ENCODE results near the gene FGR.
"Not testable (repeated sequence)": the region's sequence is repeated elsewhere in the genome, so short reads cannot be mapped to it uniquely, and the experiment has no call there.

The FGR gene

GRCh38 chr1:27635396-27636142, 584 bp upstream of the FGR start:
- in situ Hi-C loops (cut with HindIII; ENCODE audit: low sequenced_read_pairs), result no loop called here

DNA sequence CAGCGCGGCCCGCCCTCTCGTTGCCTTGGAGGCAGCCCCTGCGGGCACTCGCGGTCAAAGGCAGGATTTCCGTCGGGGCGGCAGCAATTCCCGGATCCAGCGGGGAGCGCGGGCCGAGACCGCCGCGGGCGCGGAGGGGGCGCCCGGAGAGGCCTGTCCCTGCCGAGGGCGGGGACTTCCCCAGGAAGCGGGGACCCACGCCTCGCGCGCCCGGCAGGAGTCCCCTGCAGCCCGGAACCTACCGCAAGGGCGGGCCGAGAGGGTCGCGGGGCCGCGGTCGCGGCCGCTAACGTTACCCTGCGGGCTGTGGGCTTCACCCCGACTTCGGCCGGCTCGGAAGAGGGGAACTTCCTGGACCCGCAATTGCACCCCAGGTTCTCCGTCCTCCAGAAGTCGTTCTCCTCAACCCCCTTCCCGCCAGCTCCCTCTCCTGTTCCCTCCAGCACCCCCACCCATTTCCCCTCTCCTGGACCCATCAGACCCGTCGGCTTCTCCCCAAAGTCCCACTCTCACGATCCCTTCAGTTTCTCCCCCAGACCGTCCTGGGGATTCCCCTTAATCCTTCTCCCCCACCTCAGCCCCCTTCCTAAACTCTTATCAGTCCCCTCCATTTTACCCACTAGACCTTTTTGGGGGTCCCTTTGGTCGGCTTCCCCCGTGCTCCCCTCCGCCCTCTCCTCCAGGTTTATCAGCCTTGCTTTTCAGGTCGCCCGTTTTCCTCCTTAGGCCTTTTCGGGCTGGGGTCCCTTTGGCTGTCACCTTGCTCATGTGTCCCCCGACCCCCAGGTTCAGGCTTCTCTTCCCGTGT, 604 bp downstream of the FGR start:
- in situ Hi-C loops (cut with HindIII; ENCODE audit: low sequenced_read_pairs), result no loop called here

GRCh38 chr1:27633640-27634176, 1.3 kb downstream of the FGR start:
- in situ Hi-C loops (cut with HindIII; ENCODE audit: low sequenced_read_pairs), result no loop called here

GRCh38 chr1:27633298-27633610, 1.7 kb downstream of the FGR start:
- in situ Hi-C loops (cut with HindIII; ENCODE audit: low sequenced_read_pairs), result no loop called here

DNA sequence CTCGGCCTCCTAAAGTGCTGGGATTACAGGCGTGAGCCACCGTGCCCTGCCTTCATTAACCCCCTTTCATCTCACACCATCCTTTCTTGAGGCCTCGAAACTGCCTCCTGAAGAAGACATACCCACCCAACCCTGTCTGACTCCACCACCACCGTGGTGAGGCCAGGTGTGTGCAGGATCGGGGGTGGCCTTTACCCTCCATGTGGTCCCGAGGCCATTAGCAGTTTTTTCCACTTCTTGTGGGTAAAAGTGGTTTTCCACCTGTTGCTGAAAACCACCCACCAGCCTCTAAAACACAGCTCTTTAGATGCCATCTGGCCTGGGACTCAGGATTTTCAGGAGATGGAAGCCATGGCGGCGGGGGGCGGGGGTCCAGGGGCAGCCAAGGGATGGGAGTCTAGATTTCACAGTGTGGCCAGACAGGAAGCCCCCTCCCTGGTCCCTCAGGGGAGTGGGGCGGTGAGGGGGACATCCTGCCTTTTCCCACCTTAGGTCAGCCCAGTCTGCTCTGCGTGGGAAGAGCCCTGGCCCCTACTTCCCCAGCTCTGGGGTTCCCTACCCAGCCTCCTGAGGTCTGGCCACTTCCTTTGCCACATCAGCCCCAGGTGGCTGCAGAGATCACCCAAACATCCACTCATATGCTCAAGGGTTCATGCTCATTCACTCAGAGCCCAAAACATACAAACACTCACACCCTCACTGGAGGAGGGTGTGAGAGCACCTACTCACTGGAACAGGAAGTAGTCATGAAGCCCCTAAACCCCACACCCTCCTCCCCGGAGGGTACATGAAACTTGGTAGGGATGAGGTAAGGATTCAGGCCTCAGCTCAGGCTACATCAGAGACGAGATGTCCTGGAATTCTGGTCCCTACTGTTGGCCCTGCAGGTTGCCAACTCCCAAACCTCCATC, 2.3 kb downstream of the FGR start:
- in situ Hi-C loops (cut with HindIII; ENCODE audit: low sequenced_read_pairs), result no loop called here

- in situ Hi-C loops (cut with HindIII; ENCODE audit: low sequenced_read_pairs), result no loop called here
Observed at GRCh38 chr1:27630859-27631491, 4.0 kb downstream of the FGR start.

DNA sequence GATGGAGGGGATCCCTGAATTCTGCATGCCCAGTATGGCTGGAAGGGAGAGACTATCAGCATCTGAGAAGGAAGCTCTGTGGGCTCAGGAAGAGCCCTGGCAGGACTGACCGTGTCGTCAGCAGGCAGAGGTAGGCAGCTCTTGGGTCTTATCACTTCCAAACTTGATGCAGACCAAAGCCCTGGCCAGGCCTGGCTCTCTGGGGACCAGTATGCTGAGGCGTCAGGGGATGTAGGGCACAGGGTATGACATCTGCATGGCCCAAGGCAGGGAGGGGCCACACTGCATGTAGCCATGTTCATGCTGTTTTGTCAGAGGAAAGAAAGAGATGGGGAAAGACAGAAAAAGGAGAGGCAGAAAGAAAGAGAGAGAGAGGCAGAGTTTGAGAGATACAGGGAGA, 6.3 kb downstream of the FGR start:
- in situ Hi-C loops (cut with HindIII; ENCODE audit: low sequenced_read_pairs), result no loop called here

GRCh38 chr1:27627733-27628132, 7.3 kb downstream of the FGR start:
- in situ Hi-C loops (cut with HindIII; ENCODE audit: low sequenced_read_pairs), result not testable (repeated sequence)

- in situ Hi-C loops (cut with HindIII; ENCODE audit: low sequenced_read_pairs), result no loop called here
Observed at GRCh38 chr1:27627061-27627460, 7.9 kb downstream of the FGR start.

GRCh38 chr1:27626031-27626935, 8.7 kb downstream of the FGR start:
- in situ Hi-C loops (cut with HindIII; ENCODE audit: low sequenced_read_pairs), result no loop called here

DNA sequence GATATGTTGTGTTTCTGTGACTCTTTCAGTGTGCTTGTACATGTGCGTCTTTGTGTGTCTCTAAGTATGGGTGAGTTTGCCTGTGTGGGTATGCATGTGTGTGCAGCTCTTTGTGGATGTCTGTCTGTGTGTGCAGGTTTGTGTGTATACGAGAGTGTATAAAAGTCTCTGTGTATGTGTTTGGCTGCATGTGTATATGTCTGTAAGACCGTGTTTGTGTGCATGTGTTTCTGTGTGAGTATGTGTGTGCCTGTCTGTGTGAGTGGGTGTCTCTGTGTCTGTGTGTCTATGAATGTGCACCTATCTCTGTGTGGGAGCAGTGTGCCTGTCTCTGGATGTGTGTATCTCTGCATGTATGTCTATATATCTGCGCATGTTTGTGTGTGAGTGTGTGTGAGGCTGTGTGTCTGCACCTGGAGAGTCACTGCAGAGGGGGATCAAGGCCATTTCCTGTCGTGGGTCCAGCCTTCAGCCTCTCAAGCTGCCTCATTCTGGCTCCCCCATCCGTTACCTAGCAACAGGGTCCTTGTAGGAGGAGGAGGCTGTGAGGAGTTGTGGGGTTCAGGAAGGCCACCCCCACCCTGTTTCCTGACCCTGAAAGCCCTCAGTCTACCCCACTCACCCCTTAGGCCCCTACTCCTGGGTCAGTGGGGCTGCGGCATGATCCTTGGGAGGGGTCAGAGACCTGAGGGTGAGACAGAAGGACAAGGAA, 10.4 kb downstream of the FGR start:
- in situ Hi-C loops (cut with HindIII; ENCODE audit: low sequenced_read_pairs), result no loop called here

DNA sequence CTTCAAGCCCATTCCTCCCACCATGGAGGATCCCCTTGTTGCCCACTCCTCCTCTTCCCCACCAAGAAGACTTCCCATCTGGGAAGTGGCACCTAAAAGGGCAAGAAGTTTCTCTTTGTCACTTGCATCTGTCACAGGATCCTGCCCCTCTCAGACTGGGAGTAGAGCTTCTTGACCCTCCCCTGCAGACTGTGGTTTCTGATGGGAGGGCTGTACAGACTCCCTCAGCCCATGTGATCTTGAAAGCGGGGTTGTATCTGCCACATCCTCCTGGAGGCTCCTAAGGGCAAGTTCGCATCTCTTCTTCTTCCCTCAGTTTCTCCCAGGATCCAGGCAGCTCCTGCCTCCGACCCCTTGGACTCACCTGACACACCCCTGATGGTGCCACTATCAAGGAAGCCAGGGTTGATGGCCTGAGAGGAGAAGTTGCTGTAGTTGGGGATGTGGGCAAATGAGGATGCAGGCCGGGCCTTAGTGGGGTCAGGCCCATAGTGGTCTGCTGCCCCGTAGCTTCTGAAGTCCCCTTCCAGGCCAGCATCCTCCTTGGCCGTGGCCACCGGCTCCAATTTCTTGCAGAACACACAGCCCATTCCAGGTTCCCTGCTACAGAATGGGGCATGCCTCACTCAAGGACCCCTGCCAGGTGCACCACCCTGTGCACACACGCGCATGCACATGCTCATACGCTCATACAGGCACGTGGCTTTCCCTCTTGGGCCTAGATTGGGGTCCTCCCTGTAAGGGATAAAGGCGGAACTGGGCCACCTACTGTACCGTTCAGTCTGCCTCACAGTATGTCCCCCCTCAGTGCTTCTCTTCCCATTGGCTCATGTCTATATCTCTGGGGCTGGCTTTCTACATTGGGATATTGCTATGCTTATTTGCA, 11.4 kb downstream of the FGR start:
- in situ Hi-C loops (cut with HindIII; ENCODE audit: low sequenced_read_pairs), result no loop called here

- in situ Hi-C loops (cut with HindIII; ENCODE audit: low sequenced_read_pairs), result no loop called here
Observed at GRCh38 chr1:27622828-27623227, 12.2 kb downstream of the FGR start.

DNA sequence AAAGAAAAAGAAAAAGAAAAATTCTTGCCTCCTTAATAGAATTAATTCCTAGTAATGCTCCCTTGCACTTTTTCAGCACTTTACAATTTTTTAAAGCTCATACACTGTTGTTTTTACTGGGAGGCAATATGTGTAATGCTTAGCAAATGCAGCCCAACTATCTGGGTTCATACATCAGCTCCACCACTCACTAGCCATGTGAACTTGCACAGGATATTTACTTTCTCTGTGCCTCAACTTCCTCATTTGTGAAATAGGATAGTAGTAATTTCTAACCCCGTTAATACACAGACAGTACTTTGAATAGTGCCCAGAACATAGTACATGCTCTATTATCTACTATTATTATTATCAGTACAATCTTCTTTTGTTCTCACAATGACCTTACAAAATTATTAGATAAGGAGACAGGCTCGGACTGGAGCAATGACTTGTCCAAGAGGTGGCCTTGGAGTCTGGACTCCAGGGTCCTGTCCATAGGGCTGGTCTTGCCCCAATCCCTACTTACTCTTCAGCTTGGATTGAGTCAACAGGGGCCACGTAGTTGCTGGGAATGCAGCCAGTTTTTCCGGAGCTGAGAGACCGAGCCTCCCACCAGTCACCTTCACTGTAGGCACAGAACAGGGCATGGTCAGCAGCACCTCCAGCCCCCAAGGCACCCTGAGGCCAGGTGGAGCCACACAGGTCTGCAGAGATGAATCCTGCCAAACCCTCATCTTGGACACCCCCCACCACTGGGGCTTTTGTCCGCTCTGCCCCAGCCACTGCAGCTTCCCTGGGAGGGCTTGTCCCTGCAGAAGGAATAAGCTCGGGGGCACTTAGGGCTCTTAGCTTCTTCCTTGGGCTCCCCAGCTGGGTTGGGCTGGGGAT, 13.7 kb downstream of the FGR start:
- in situ Hi-C loops (cut with HindIII; ENCODE audit: low sequenced_read_pairs), result no loop called here

GRCh38 chr1:27619782-27620438, 15.1 kb downstream of the FGR start:
- in situ Hi-C loops (cut with HindIII; ENCODE audit: low sequenced_read_pairs), result not testable (repeated sequence)

DNA sequence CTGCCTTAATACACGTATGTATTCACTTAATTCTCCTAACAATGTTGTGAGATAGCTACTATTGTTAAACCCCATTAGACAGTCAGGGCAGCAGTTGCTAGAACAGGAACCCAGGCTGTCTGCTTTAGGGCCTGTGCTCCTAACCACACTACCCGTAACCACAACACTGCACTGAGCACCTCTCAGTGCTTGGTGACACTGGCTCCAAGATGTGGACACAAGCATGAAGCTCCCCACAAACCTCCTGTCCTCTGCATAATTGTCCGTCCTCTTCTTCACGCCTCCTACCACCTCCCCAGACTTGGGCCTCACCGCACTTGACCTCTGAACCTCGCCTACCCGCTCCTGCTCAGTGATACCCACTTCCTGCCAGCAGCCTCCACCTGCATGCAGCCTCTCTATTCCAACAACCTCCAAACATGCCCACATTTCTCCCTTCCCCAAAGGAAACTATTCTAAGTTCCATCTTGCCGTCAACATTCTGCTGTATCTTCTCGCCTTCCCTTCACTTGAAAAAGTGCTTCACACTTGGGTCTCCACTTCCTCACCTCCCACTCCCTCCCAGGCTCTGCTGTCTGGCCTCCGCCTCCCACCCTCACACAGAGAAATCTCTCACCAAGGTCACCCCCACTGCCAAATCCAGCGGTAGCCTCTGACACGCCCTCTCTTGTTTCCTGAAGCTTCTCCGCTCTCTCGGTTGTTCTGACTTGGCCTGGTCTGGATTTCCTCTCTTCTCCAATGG, 16.5 kb downstream of the FGR start:
- in situ Hi-C loops (cut with HindIII; ENCODE audit: low sequenced_read_pairs), result no loop called here

Data from DLD1 (cell line).